MM.1S (cell line): ENCODE measurements around the gene PPARD.

ENCODE experiments used
- DNase-seq: peaks from one replicate; pipeline ENCODE4 v3.0.0-alpha.2; 2015
- H2AFZ ChIP-seq: fragments of 300-600 bp; sonication (generic); 2 replicates; pipeline ENCODE4 v1.6.0; 2016; ENCODE audit warnings: antibody characterized with exemption, low read length
- H3F3A ChIP-seq: fragments of 300-600 bp; sonication (generic); 2 replicates; pipeline ENCODE4 v1.6.1; 2016; ENCODE audit warnings: mild to moderate bottlenecking, antibody characterized with exemption, low read length, moderate library complexity, mixed read lengths; ENCODE audit not compliant: insufficient read depth
- H3K27ac ChIP-seq: fragments of 300-600 bp; sonication (generic); 2 replicates; pipeline ENCODE4 v1.5.1; 2016; ENCODE audit warnings: mild to moderate bottlenecking, low read length
- H3K27me3 ChIP-seq: fragments of 300-600 bp; sonication (generic); replicated peaks from 2 replicates; pipeline ENCODE4 v1.6.0; 2016; ENCODE audit warnings: low read length; ENCODE audit not compliant: insufficient read depth
- H3K36me3 ChIP-seq: fragments of 300-600 bp; sonication (generic); replicated peaks from 2 replicates; pipeline ENCODE4 v1.6.1; 2016; ENCODE audit warnings: mild to moderate bottlenecking, low read length, mixed read lengths; ENCODE audit not compliant: insufficient read depth
- H3K4me1 ChIP-seq: fragments of 300-600 bp; sonication (generic); 2 replicates; pipeline ENCODE4 v1.6.1; 2016; ENCODE audit warnings: low read length, mixed read lengths
- H3K4me2 ChIP-seq: fragments of 300-600 bp; sonication (generic); 2 replicates; pipeline ENCODE4 v1.6.0; 2016; ENCODE audit warnings: low read depth, low read length
- H3K4me3 ChIP-seq: fragments of 300-600 bp; sonication (generic); 2 replicates; pipeline ENCODE4 v1.5.1; 2016; ENCODE audit warnings: low read length, mixed read lengths
- H3K79me2 ChIP-seq: fragments of 300-600 bp; sonication (generic); 2 replicates; pipeline ENCODE4 v1.6.1; 2016; ENCODE audit warnings: mixed run types, low read length, mixed read lengths
- H3K9ac ChIP-seq: fragments of 300-600 bp; sonication (generic); 2 replicates; pipeline ENCODE4 v1.6.1; 2016; ENCODE audit warnings: low read length, mixed read lengths
- H3K9me2 ChIP-seq: fragments of 300-600 bp; sonication (generic); replicated peaks from 2 replicates; pipeline ENCODE4 v1.6.1; 2016; ENCODE audit warnings: mild to moderate bottlenecking, low read length, mixed read lengths; ENCODE audit not compliant: insufficient read depth
- H3K9me3 ChIP-seq: fragments of 300-600 bp; sonication (generic); replicated peaks from 2 replicates; pipeline ENCODE4 v1.6.1; 2016; ENCODE audit warnings: mild to moderate bottlenecking, low read length, mixed read lengths; ENCODE audit not compliant: insufficient read depth
- H4K20me1 ChIP-seq: fragments of 300-600 bp; sonication (generic); 2 replicates; pipeline ENCODE4 v1.6.1; 2016; ENCODE audit warnings: mild to moderate bottlenecking, low read length, moderate library complexity, mixed read lengths; ENCODE audit not compliant: insufficient read depth
- CTCF ChIP-seq: fragments of 300-600 bp; sonication (generic); IDR thresholded peaks from 2 replicates; pipeline ENCODE4 v1.5.1; 2016; ENCODE audit warnings: antibody characterized with exemption, low read length, mixed read lengths
- EZH2 ChIP-seq: fragments of 300-600 bp; sonication (generic); optimal IDR thresholded peaks from 2 replicates; pipeline ENCODE3; 2017; ENCODE audit warnings: low read depth, mild to moderate bottlenecking, antibody characterized with exemption, low read length, mixed read lengths
- EZH2phosphoT487 ChIP-seq: fragments of 300-600 bp; sonication (generic); IDR thresholded peaks from 2 replicates; pipeline ENCODE4 v1.6.1; 2018; ENCODE audit warnings: antibody characterized with exemption, low read length

PPARD gene

DNA sequence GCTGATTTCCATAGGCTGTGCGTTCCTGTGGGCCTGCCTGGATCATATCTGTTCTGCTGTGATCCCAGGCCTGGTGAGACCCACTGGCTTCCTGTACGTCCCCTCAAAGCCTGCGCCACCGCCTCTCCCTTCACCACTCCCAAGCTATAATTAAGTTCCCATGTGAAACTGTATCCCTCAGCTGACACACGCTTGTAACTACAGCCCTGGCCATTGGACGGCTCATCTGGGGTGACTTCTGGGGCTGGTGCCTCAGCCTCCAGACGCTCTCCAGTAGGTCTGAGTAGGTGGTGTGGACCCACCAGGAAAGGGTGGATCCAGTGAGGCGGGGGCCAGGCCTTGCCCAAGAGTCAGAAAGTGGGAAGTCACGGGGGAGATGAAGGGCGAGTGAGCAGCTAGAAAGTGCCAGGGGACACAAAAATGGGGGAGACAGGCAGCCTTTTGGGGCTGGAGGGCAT is 21.0 kb downstream of the PPARD start:
- Histone ChIP-seq H3K27me3 (no peaks in the 10 kb centered on the region), H3K4me2 (no peak overlapping the region), H3K27ac (no peak overlapping the region), H3K4me1 (peaks cover 2% of the 10 kb centered on the region; the same call in 1 of the 2 replicates), H3K4me3 (no peak overlapping the region), H3F3A (no peaks in the 10 kb centered on the region), H3K79me2 (no peaks in the 10 kb centered on the region), H2AFZ (no peak overlapping the region), H3K9ac (no peak overlapping the region), H4K20me1 (no peaks in the 10 kb centered on the region), H3K9me3 (no peaks in the 10 kb centered on the region), H3K9me2 (no peaks in the 10 kb centered on the region), H3K36me3 (no peaks in the 10 kb centered on the region)
- DNase-seq: no peak
- TF ChIP-seq CTCF: no peak
- no peak for TF ChIP-seq EZH2
- TF ChIP-seq EZH2phosphoT487: no peak

GRCh38 chr6:35365594-35366203 is 23.3 kb downstream of the PPARD start:
- Histone ChIP-seq H4K20me1 (no peaks in the 10 kb centered on the region), H3K9ac (no peak overlapping the region), H3K4me3 (no peak overlapping the region), H3K4me1 (peaks cover 18% of the 10 kb centered on the region), H3K79me2 (no peaks in the 10 kb centered on the region), H3K9me3 (no peaks in the 10 kb centered on the region), H2AFZ (no peak overlapping the region), H3K4me2 (no peak overlapping the region), H3F3A (no peaks in the 10 kb centered on the region), H3K27ac (no peak overlapping the region), H3K9me2 (no peaks in the 10 kb centered on the region), H3K36me3 (no peaks in the 10 kb centered on the region), H3K27me3 (no peaks in the 10 kb centered on the region)
- no peak for TF ChIP-seq EZH2
- DNase-seq: no peak

GRCh38 chr6:35366204-35366596 is 23.8 kb downstream of the PPARD start:
- Histone ChIP-seq H4K20me1 (no peaks in the 10 kb centered on the region), H3K4me1 (peaks cover 18% of the 10 kb centered on the region), H3K4me2 (no peak overlapping the region), H3K79me2 (no peaks in the 10 kb centered on the region), H3K27ac (no peak overlapping the region), H3K9ac (no peak overlapping the region), H2AFZ (no peak overlapping the region), H3K9me2 (no peaks in the 10 kb centered on the region), H3K27me3 (no peaks in the 10 kb centered on the region), H3F3A (no peaks in the 10 kb centered on the region), H3K4me3 (no peak overlapping the region), H3K9me3 (no peaks in the 10 kb centered on the region), H3K36me3 (no peaks in the 10 kb centered on the region)
- DNase-seq: no peak
- TF ChIP-seq EZH2 (no peak), CTCF (no peak), EZH2phosphoT487 (no peak)

DNA sequence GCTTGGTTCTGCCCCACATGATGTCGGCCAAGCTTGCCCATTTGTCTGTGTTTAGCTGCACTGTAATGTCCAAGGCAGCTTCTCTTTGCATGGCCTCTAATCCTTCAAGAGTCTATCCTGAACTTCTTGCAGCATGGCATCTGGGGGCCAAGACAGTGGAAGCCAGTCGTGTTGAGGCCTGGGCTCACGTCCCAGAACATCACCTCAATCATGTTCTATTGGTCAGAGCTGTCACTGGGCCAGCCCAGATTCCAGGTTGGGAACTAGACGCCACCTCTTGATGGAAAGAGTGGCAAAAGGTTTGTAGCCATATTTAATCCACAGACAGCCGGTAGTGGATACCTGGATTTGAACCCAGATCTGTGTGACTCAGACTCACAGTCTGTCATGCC is 25.3 kb downstream of the PPARD start:
- H3K4me3 ChIP-seq: no peak overlapping the region
- H3K4me2 ChIP-seq: no peak overlapping the region
- H3K4me1 ChIP-seq: peaks cover 18% of the 10 kb centered on the region
- no peaks in the 10 kb centered on the region for H3K9me2 ChIP-seq
- TF ChIP-seq EZH2phosphoT487 (no peak), EZH2 (no peak), CTCF (no peak)
- H3K27ac ChIP-seq: no peak overlapping the region
- H3F3A ChIP-seq: no peaks in the 10 kb centered on the region
- DNase-seq: no peak
- H3K9ac ChIP-seq: no peak overlapping the region
- H4K20me1 ChIP-seq: no peaks in the 10 kb centered on the region
- no peak overlapping the region for H2AFZ ChIP-seq
- 0 out of 2 replicates have a peak, but pooled peaks cover 4% of the 10 kb centered on the region for H3K79me2 ChIP-seq
- no peaks in the 10 kb centered on the region for H3K9me3 ChIP-seq
- H3K27me3 ChIP-seq: no peaks in the 10 kb centered on the region
- H3K36me3 ChIP-seq: no peaks in the 10 kb centered on the region
